Measurements from ENCODE around the gene CLPX.

DNA sequence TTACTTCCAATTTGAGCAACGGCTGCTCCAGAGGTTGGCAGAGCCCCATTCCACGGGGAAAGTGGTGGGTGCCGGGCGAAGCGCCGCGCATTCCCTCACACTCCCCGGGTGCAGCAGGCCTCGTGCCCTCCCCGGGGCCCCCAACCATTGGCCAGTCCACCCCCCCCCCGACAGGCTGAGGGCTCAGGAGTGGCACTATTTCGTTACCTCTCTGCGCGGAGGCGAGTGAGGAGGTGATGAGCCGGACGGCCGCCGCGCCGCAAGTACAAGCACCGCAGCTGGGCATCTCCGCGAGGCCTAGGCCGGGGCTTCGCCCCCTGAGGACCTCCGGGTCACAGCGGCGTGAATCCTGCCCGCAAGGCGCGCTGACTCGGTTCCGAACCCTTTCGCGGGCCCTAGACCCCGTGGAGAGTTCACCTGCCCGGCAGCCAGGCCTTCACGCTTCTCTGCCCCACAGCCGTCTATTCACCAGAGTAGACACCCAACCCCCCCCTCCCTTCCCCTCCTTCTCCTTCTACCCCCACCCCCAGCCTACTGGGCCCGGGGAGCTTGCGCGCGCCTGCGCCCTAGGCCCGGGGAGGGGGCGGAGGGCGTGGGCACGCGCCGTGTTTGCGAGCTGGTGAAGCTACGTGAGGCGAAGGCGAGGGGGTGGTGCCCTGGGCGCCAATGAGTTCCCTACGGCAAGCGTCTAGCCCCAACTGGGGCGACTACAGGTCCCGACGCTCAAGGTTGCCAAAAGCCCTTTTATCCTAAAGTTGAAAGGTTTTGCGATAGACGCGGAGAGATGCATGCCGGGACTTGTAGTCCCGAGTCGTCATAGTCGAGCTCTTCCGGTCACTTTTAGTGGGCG, at the start of gene CLPX:
- TF ChIP-seq, protein P1, sequence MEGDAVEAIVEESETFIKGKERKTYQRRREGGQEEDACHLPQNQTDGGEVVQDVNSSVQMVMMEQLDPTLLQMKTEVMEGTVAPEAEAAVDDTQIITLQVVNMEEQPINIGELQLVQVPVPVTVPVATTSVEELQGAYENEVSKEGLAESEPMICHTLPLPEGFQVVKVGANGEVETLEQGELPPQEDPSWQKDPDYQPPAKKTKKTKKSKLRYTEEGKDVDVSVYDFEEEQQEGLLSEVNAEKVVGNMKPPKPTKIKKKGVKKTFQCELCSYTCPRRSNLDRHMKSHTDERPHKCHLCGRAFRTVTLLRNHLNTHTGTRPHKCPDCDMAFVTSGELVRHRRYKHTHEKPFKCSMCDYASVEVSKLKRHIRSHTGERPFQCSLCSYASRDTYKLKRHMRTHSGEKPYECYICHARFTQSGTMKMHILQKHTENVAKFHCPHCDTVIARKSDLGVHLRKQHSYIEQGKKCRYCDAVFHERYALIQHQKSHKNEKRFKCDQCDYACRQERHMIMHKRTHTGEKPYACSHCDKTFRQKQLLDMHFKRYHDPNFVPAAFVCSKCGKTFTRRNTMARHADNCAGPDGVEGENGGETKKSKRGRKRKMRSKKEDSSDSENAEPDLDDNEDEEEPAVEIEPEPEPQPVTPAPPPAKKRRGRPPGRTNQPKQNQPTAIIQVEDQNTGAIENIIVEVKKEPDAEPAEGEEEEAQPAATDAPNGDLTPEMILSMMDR (conservative IDR thresholded peaks at IDR 0.05), result no peak
- TF ChIP-seq EZH2 (IDR thresholded peaks at IDR 0.05; ENCODE audit: low read depth), result no peak
